NCI-H345 (cell line): ENCODE data around the gene FOXL1.

Experiments used
- DNase-seq: peaks from one replicate; lab custom pipeline; 2025; lab: John Stamatoyannopoulos, UW

Gene FOXL1

GRCh38 chr16:86568677-86569623 is 9.4 kb upstream of the FOXL1 start:
- no peak for DNase-seq

DNA sequence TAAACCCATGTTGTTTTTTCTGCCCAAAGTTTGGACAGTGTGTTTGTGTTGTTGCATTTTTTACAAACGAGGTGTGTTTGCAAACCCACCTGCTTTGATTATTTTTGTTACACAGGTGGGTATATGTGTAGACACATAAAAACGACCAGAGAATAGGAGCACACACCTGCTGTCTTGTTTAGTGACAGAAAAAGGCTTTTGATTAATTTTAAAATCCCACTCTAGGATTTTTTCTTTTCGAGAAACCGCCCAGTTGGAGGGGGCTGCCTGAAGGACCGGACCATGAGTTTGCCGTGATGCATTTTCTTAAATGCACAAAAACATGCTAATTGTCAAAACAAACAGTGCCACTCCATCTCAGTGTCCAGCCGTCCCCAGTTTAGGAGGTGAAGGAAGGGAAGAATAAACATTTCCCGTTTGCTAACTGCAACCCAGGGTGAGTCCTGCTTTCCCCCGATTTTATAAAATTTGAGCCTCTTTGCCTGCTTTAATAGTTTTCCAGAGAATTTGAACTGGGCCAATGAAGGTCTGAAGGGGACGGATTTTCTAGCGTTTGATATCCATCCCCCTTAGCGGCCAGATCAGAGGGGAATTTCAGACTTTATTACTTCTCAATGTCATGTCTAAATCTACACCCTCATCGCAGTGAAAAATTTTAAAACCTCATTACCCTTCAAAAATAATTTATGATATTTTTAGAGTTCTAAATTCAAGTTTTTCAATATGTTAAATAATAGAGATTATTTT is 8.5 kb upstream of the FOXL1 start:
- DNase-seq = no peak

GRCh38 chr16:86570558-86571529 is 7.5 kb upstream of the FOXL1 start:
- no peak for DNase-seq

- DNase-seq = no peak
Observed at GRCh38 chr16:86571530-86571915, 6.8 kb upstream of the FOXL1 start.

- DNase-seq = no peak
Observed at GRCh38 chr16:86572041-86572521, 6.3 kb upstream of the FOXL1 start.

DNA sequence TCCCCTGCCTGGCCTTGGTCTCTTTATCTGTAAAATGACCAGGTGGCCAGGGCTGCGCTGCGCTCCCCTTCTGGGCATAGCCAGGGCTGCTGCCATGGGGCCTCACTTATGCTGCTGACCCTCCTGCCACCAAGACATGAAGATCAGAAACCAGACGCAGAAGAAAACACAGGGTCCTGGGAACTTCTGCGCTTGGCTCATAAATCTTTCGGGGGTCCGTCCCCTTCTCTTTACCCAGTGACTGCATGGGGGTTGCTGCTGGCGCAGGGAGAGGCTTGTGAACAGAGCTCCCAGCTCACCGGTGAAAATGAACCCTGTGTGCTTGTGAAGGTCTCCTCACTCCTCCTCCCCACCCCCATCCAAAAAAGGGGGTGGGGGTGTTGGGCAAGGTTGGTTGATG is 5.7 kb upstream of the FOXL1 start:
- DNase-seq = no peak

GRCh38 chr16:86573215-86573614 is 5.1 kb upstream of the FOXL1 start:
- DNase-seq = no peak

DNA sequence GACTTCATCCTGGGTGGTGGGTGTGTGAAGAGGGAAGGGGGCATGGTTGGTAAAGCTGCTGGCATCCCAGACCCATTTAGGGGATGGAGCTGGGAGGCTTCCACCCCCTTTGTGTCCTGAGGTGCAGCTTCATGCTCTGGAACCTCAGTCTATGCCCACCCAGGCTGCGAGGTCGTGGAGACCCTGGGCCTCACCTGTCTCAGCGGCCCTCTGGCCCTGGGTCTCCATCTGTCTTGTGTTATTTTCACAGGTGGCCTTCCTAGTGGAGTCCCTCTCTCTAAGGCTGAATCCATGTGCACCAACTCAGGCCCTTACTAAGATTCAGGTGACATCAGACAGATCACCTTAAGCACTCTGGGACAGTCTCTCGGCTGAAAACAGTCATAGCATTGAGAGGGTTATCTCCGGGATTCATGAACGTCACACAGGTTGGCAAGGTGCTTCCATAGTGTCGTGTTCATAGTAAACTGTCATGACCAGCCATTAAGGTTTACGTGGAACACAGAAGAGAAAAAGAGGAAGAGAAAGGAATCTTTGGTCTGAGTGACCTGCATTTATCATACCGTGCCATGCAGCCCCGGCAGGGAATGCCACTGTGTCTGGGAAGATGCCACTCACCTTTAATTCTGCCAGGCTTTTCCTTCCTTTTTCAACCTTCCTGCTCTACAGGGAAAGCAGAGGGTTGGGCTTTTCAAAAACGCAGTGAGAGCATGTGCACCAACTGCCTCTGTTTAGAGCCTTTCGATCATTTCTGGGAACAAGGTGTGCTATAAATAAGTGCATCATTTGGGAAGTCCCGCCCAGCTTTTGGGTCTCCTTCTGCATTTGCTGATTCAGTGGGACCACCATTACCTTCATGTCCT is 4.5 kb upstream of the FOXL1 start:
- no peak for DNase-seq

- no peak for DNase-seq
Observed at GRCh38 chr16:86574646-86575045, 3.7 kb upstream of the FOXL1 start.

- no peak for DNase-seq
Observed at GRCh38 chr16:86575095-86575685, 3.2 kb upstream of the FOXL1 start.

DNA sequence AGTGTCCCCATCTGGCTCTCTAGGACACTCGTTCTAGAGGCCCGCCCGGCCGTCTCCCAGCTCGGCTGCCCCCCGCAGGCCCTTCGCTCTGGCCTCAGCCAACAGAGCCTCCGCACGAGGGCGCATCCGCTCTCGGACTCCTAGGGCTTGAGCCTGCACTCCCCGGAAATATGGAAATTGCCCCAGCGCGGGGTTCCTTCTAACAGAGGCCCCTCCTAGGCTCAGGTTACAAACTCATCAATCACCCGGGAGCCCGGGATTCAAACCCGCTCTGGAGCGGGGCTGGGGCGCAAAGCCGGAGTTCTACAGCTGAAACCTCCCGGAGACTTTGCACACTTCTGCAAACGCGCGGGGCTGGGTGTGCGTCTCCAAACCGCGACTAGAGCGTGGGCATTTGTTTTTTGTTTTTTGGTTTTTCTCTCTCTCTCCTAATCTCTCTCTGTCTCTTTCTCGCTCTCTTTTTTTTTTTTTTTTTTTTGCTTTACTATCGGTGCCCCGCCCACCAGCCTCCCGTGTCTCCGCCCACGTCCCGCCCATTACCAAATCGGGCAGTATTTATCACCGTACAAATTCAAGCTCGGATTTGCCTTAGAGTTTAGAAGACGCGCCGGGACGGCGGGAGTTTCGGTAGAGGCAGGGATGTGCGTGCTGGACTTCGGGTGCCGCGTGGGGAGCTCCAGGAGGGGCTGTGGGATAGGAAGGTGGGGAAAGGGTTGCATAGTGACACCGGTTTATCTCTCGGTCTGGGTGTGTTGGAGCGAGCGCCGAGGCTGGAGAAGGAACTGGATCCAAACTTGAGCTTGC is 2.4 kb upstream of the FOXL1 start:
- no peak for DNase-seq

- DNase-seq = peak; percentile 2
Observed at GRCh38 chr16:86576591-86577313, 1.6 kb upstream of the FOXL1 start.

GRCh38 chr16:86577314-86577971 is 906 bp upstream of the FOXL1 start:
- no peak for DNase-seq

DNA sequence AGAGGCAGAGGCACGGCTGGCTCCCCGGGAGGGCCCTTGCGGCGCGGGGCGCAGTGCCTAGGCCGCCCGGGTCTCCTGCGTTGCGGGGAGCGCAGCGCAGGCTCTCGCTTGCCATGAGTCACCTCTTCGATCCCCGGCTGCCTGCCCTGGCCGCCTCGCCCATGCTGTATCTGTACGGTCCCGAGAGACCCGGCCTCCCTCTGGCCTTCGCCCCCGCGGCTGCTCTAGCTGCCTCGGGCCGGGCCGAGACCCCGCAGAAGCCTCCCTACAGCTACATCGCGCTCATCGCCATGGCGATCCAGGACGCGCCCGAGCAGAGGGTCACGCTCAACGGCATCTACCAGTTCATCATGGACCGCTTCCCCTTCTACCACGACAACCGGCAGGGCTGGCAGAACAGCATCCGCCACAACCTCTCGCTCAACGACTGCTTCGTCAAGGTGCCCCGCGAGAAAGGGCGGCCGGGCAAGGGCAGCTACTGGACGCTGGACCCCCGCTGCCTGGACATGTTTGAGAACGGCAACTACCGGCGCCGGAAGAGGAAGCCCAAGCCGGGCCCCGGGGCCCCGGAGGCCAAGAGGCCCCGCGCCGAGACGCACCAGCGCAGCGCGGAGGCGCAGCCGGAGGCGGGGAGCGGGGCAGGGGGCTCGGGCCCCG is 390 bp downstream of the FOXL1 start:
- DNase-seq = no peak

DNA sequence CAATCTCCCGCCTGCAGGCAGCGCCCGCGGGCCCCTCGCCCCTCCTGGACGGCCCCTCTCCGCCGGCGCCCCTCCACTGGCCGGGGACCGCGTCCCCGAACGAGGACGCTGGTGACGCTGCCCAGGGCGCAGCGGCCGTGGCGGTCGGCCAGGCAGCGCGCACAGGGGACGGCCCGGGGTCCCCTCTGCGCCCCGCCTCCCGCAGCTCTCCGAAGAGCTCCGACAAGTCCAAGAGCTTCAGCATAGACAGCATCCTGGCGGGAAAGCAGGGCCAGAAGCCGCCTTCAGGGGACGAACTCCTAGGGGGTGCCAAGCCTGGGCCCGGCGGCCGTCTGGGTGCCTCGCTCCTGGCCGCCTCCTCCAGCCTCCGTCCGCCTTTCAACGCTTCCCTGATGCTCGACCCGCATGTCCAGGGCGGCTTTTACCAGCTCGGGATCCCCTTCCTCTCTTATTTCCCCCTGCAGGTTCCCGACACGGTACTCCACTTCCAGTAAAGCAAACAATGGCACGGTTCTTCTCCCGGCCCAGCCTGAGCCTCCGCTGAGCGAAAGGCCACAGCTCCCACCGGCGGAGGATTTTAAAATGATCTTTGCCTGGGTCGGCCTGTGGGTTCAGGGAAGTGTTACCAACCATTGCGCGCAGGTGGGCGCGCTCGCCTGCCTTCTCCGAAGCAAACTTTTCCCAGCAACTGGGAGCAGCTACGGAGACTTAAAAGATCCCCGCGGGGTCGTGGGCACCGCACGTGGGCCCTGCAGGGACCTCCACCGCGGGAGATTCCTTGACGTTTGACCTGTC is 1.1 kb downstream of the FOXL1 start:
- no peak for DNase-seq

DNA sequence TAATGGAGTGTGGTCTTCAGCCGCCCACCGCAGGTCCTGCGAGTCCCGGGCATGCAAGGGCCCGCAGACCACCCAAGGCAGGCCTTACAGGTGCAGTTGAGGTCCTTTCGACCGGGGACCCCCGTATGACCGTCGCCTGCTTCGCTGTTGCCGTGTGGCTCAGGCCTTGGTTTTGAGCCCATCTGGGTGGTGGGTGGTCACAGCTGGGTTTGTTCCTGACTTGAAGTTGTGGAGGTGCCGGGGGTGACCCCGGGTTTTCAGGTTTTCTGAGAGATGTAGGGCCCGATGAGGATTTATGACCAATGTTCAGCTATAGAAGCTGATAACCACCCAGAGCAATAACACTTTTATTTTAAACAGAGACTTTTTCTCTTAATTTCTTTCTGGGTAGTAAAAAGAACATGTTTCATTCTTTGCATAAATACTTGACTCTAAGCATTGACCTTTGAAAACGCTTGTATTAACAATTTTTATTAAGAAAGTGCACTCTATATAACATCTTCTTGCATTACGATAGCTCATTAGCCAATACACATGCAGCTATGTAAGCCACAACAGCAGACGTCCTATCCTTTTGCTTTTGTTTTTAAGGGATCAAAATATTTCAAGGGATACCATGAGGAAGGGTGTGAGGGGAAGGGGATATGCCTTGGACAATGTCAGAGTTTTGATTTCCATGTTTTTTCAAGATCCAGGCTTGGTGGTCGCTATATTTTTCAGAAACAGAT is 1.9 kb downstream of the FOXL1 start:
- no peak for DNase-seq
